ENCODE measurements around the gene LPP. TPM values are rescaled to one million over a fixed set of nuclear protein-coding genes. Genes with fewer than 3 reads are reported as not detected.

Gene LPP
- total RNA-seq, 1 experiment from 2014 or later: 148 TPM

DNA sequence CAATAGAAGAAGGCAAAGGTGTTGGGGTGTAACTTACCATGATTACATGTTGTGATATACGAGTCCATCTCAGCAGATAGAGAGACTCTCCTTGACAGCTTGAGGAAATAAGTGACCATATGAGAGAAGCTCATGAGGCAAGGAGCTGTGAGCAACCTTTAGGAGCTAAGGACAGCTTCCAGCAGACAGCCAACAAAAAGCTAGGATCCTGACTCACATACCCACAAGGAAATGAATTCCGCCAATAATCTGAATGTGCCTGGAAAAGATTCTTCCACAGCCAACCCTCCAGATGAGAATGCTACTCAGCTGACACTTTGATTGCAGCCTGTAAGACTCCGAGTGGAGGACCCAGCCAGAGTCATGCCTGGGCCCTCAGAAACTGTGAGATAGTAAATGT is 678.2 kb downstream of the LPP start:
- Histone ChIP-seq H4K20me1 (ENCODE audit: insufficient read depth) (no peaks in the 10 kb centered on the region), H3K4me2 (no peak overlapping the region), H3K9me3 (ENCODE audit: insufficient read depth, low read depth) (no peaks in the 10 kb centered on the region), H3K4me1 (replicated peaks; ENCODE audit: insufficient read depth) (no peaks in the 10 kb centered on the region), H3K36me3 (ENCODE audit: low read depth) (no peaks in the 10 kb centered on the region), H2AFZ (no peak overlapping the region), H3K27ac (no peak overlapping the region), H3F3A (ENCODE audit: insufficient read depth, low read depth) (no peaks in the 10 kb centered on the region; the same call in 1 of the 2 replicates), H3K9me2 (ENCODE audit: insufficient read depth) (no peaks in the 10 kb centered on the region), H3K79me2 (ENCODE audit: low read depth) (no peaks in the 10 kb centered on the region), H3K27me3 (ENCODE audit: insufficient read depth, low read depth) (no peaks in the 10 kb centered on the region), H3K4me3 (no peak overlapping the region)
- DNase-seq: peak in 1 of 2 experiments; percentile 31
- ChIA-PET POLR2A (ENCODE audit: unreplicated experiment) (no interaction called here), CTCF (no interaction called here)
- intact Hi-C loops (cut with micrococcal nuclease; ENCODE audit: unreplicated experiment): loop anchor here (5.0 kb wide), 1 partner anchor 115 kb away; no protein-coding TSS in a partner anchor
- no TSS peak for BruUV-seq (replicated peaks)
- TF ChIP-seq EZH2 (IDR thresholded peaks at IDR 0.05; ENCODE audit: low read depth): no peak

DNA sequence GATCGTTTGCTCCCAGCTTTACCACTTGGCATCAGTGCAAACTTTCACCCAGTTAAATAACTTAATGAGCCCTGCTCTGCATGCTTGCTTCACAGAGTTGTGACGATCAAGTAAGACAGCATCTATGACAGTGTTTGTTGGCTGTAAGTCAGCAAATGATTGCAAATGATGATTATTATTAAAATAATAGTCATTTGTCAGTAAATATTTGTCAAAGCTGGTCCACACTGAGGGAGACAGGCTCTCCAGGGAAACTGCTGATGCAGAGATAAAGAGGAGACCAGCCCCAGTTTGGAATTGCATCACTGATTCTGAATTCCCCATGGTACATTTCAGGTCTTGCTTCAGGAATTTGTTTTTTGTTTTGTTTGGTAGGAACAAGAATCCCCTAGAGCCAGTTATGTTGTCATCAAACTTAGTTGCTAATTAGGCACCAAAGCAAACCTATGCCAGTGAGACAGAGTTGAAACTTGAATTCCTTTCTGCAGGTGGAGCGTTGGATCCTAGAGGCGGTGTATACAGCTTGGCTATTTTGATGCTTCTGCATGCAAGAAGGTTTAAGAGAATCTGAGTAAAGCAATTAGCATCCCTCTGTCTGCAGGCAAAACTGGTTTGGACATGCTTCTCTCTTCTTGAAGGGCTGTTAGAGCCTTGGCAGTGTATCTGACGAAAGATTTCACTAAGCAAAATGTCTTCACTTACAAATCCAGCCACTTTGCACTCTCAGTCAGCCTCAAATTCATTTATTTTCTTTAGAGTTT is 679.2 kb downstream of the LPP start:
- Histone ChIP-seq H2AFZ (no peak overlapping the region), H3F3A (ENCODE audit: insufficient read depth, low read depth) (no peaks in the 10 kb centered on the region; the same call in 1 of the 2 replicates), H3K36me3 (ENCODE audit: low read depth) (no peaks in the 10 kb centered on the region), H3K4me2 (no peak overlapping the region), H3K79me2 (ENCODE audit: low read depth) (no peaks in the 10 kb centered on the region), H3K4me3 (no peak overlapping the region), H4K20me1 (ENCODE audit: insufficient read depth) (no peaks in the 10 kb centered on the region), H3K27me3 (ENCODE audit: insufficient read depth, low read depth) (no peaks in the 10 kb centered on the region), H3K4me1 (replicated peaks; ENCODE audit: insufficient read depth) (no peaks in the 10 kb centered on the region), H3K9me3 (ENCODE audit: insufficient read depth, low read depth) (no peaks in the 10 kb centered on the region), H3K9me2 (ENCODE audit: insufficient read depth) (no peaks in the 10 kb centered on the region), H3K27ac (no peak overlapping the region)
- ChIA-PET CTCF (no interaction called here), POLR2A (ENCODE audit: unreplicated experiment) (no interaction called here)
- peak in 1 of 2 experiments; percentile 67 for DNase-seq
- no peak for TF ChIP-seq EZH2 (IDR thresholded peaks at IDR 0.05; ENCODE audit: low read depth)
- TF ChIP-seq, protein P1, sequence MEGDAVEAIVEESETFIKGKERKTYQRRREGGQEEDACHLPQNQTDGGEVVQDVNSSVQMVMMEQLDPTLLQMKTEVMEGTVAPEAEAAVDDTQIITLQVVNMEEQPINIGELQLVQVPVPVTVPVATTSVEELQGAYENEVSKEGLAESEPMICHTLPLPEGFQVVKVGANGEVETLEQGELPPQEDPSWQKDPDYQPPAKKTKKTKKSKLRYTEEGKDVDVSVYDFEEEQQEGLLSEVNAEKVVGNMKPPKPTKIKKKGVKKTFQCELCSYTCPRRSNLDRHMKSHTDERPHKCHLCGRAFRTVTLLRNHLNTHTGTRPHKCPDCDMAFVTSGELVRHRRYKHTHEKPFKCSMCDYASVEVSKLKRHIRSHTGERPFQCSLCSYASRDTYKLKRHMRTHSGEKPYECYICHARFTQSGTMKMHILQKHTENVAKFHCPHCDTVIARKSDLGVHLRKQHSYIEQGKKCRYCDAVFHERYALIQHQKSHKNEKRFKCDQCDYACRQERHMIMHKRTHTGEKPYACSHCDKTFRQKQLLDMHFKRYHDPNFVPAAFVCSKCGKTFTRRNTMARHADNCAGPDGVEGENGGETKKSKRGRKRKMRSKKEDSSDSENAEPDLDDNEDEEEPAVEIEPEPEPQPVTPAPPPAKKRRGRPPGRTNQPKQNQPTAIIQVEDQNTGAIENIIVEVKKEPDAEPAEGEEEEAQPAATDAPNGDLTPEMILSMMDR (conservative IDR thresholded peaks at IDR 0.05): no peak; the same call in 1 of the 2 replicates
- no TSS peak for BruUV-seq (replicated peaks)
- intact Hi-C loops (cut with micrococcal nuclease; ENCODE audit: unreplicated experiment): loop anchor here (5.0 kb wide), 1 partner anchor 114 kb away; no protein-coding TSS in a partner anchor

DNA sequence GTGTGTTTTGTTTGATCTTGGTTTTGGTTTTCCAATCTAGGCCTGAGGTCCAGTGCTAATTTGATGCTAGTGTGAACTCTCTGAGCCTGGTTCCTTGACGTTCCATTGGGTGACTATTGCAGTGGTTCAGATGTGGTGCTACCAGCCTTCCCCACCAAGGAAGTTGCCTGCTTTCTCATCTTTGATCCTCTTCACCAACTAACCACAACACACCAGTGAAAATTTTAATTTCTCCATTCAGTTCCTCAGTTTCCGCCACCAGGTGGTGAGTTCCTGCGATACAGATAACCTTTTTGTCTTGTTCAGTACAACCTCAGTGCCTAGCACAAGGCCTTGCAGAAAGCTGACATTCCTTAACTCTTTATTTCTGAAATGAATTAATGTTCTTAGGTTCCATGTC is 680.4 kb downstream of the LPP start:
- POLR2A ChIA-PET (ENCODE audit: unreplicated experiment): no interaction called here
- intact Hi-C loops (cut with micrococcal nuclease; ENCODE audit: unreplicated experiment): loop anchor here (5.0 kb wide), 1 partner anchor 113 kb away; no protein-coding TSS in a partner anchor
- CTCF ChIA-PET: no interaction called here
- Histone ChIP-seq H3K9me3 (ENCODE audit: insufficient read depth, low read depth) (no peaks in the 10 kb centered on the region), H4K20me1 (ENCODE audit: insufficient read depth) (no peaks in the 10 kb centered on the region), H3K27me3 (ENCODE audit: insufficient read depth, low read depth) (no peaks in the 10 kb centered on the region), H3K4me2 (no peak overlapping the region), H3K27ac (no peak overlapping the region), H3K36me3 (ENCODE audit: low read depth) (no peaks in the 10 kb centered on the region), H3F3A (ENCODE audit: insufficient read depth, low read depth) (no peaks in the 10 kb centered on the region; the same call in 1 of the 2 replicates), H3K79me2 (ENCODE audit: low read depth) (no peaks in the 10 kb centered on the region), H3K4me3 (no peak overlapping the region), H3K9me2 (ENCODE audit: insufficient read depth) (no peaks in the 10 kb centered on the region), H2AFZ (no peak overlapping the region), H3K4me1 (replicated peaks; ENCODE audit: insufficient read depth) (no peaks in the 10 kb centered on the region)
- TF ChIP-seq, protein P1 (conservative IDR thresholded peaks at IDR 0.05): no peak
- TF ChIP-seq EZH2 (IDR thresholded peaks at IDR 0.05; ENCODE audit: low read depth): no peak
- BruUV-seq (replicated peaks): no TSS peak
- no peak for DNase-seq

Measured in PC-9 (cell line).